Heart right ventricle (tissue), 16 donors: ENCODE results near the gene SLC2A4RG. TPM values are rescaled to one million over a fixed set of nuclear protein-coding genes. Genes with fewer than 3 reads are reported as not detected.
A peak's percentile ranks its signal among the peaks of the same experiment; 100 is the strongest.

Experiments used
- ATAC-seq, 8 donors: fragments of 200-7000 bp; cut with Tn5 transposase; one replicate each; pipeline ENCODE4 v1.9.1; 2020; ENCODE audit warnings: mild to moderate bottlenecking in 8 of 8, moderate library complexity in 8 of 8, moderate number of reproducible peaks in 1 of 8
- DNase-seq, 2 donors: peaks; one replicate each; pipeline ENCODE4 v3.0.0-alpha.2; 2020
- H3K27ac ChIP-seq, 10 donors: fragments of 200-600 bp; sonication (generic) in 2 of 10; one replicate each; pipeline versions ENCODE4 v1.5.0 to v1.8.0; 2020 to 2022; ENCODE audit warnings: mild to moderate bottlenecking in 3 of 10
- H3K27me3 ChIP-seq, 7 donors: fragments of 200-600 bp; one replicate each; pipeline ENCODE4 v1.8.0; 2021 to 2022; ENCODE audit warnings: mild to moderate bottlenecking in 2 of 7
- H3K36me3 ChIP-seq, 9 donors: fragments of 200-600 bp; sonication (generic) in 1 of 9; one replicate each; pipeline versions ENCODE4 v1.5.0 to v1.8.0; 2020 to 2022; ENCODE audit warnings: mild to moderate bottlenecking in 2 of 9
- H3K4me1 ChIP-seq, 9 donors: fragments of 200-600 bp; sonication (generic) in 1 of 9; one replicate each; pipeline versions ENCODE4 v1.5.0 to v1.8.0; 2020 to 2022; ENCODE audit warnings: mild to moderate bottlenecking in 4 of 9
- H3K4me3 ChIP-seq, 10 donors: fragments of 200-600 bp; sonication (generic) in 2 of 10; one replicate each; pipeline versions ENCODE4 v1.5.0 to v1.8.0; 2020 to 2022; ENCODE audit warnings: mild to moderate bottlenecking in 7 of 10, moderate library complexity in 2 of 10
- H3K9me3 ChIP-seq, 11 donors: fragments of 200-600 bp in 10 of 11; sonication (generic) in 2 of 11; one replicate each; pipeline versions ENCODE4 v1.5.0 to v1.8.0; 2013 to 2022; ENCODE audit warnings: mild to moderate bottlenecking in 2 of 11, control low read depth in 1 of 11, moderate library complexity in 1 of 11
- WGBS, 2 donors: extraction: QIAGEN DNeasy Blood & Tissue Kit; methylation state at CpG; one replicate each; pipeline ENCODE4 v1.1.7; 2013; ENCODE audit warnings: inconsistent platforms in 1 of 2; 5-methylcytosine and 5-hydroxymethylcytosine counted together
- intact Hi-C, 10 donors: fragments of 100-400 bp; cut with DNase I; formaldehyde crosslinking; loops; one replicate each; pipeline versions ENCODE4 v1.11.1 to v1.14.2; 2022
- polyA plus RNA-seq, 2 donors: library from polyadenylated mRNA; stranded (reverse); fragments of 200-250 nt; gene quantifications; one replicate each; pipeline ENCODE4 v1.2.3, GENCODE V29; 2013
- total RNA-seq, 10 donors: library from RNA; stranded (reverse); fragmentation: NEBNext Ultra II Directional in 3 of 10; extraction: Animal tissue kit (Norgen Biotek cat#: 25700) in 3 of 10; gene quantifications; one replicate each; pipeline versions ENCODE4 v1.2.1 to v1.2.4, GENCODE V29; 2021 to 2023
- TF ChIP-seq, protein P1 (sequence below), 9 donors: fragments of 200-600 bp; sonication (generic) in 2 of 9; IDR thresholded peaks; one replicate each; pipeline versions ENCODE4 v1.5.0 to v1.8.0; 2021 to 2022; ENCODE audit warnings: antibody characterized with exemption in 9 of 9, mild to moderate bottlenecking in 5 of 9, moderate library complexity in 1 of 9
- donor health status: Arrhythmogenic right ventricular cardiomyopathy.
- donor health status: ischemic (EF 13 %, LVEDD 7.1; RV severe dilation, severe dysfunction).
- donor health status: healthy with polysubstance abuse.
- donor health status: DM: no; HTN: yes; CAD: no.
- donor health status: DM: no; HTN: no; CAD: no.
- donor health status: ischemic (EF 25% LVEDD 6.9; RV normal size, moderate dysfunction).
- donor health status: ischemic (EF 25% LVEDD 5.7; RV mildly dilated, moderate dysfunction).
- donor health status: healthy.
- donor health status: DM: yes; HTN: yes; CAD: no.
- donor health status: Ischemic cardiomyopathy.
- donor health status: ischemic (EF 35%, LVEDD 5.7; RV mildly dilated, moderate dysfunction).
- donor health status: nonischemic (EF 11% LVEDD 7.7; RV severe dilation, severe dysfunction).
- donor health status: DM: yes; HTN: yes; CAD: no.
- donor health status: PGD.
- donor health status: ischemic (EF 29% LVEDD 5.4; RV normal size, mild dysfunction).
- donor health status: nonischemic (EF 23%, LVEDD 6.1; RV moderate dilation, normal function).

SLC2A4RG gene
- total and polyA plus RNA-seq, 12 donors, result 36.3 to 114 (median 76.8) TPM

- WGBS, 2 donors, result 76 to 82% methylated on average over 16 of the region's 16 CpGs
- Histone ChIP-seq H3K4me1 (peaks cover 14 to 43% (median 33%) of the 10 kb centered on the region in 9 donors), H3K27me3 (no peaks in the 10 kb centered on the region), H3K9me3 (no peaks in the 10 kb centered on the region), H3K4me3 (no peak overlapping the region), H3K27ac (peak overlapping the region in 1 of 10 donors; percentile 30), H3K36me3 (peaks cover 0 to 41% (median 5%) of the 10 kb centered on the region in 9 donors)
- DNase-seq (no peak), ATAC-seq (no peak)
- intact Hi-C loops, result loop anchor here in 6 of 10 donors (2.0 to 10.0 kb wide), 4 partner anchors 81 to 191 kb away; partner anchors contain the start of genes TPD52L2 (in 3 of the 6), ABHD16B (in 2 of the 6) and SAMD10 (in 2 of the 6)
- TF ChIP-seq, protein P1, sequence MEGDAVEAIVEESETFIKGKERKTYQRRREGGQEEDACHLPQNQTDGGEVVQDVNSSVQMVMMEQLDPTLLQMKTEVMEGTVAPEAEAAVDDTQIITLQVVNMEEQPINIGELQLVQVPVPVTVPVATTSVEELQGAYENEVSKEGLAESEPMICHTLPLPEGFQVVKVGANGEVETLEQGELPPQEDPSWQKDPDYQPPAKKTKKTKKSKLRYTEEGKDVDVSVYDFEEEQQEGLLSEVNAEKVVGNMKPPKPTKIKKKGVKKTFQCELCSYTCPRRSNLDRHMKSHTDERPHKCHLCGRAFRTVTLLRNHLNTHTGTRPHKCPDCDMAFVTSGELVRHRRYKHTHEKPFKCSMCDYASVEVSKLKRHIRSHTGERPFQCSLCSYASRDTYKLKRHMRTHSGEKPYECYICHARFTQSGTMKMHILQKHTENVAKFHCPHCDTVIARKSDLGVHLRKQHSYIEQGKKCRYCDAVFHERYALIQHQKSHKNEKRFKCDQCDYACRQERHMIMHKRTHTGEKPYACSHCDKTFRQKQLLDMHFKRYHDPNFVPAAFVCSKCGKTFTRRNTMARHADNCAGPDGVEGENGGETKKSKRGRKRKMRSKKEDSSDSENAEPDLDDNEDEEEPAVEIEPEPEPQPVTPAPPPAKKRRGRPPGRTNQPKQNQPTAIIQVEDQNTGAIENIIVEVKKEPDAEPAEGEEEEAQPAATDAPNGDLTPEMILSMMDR (IDR thresholded peaks at IDR 0.05), result no peak
These were observed 44.4 kb downstream of the SLC2A4RG start for GRCh38 chr20:63783970-63784369.

- intact Hi-C loops, result loop anchor here in 9 of 10 donors (2.0 to 10.0 kb wide), 6 partner anchors 37 to 189 kb away; partner anchors contain the start of genes ABHD16B (in 6 of the 9), TPD52L2 (in 5 of the 9) and SAMD10 (in 2 of the 9)
- peaks cover 0 to 58% (median 21%) of the 10 kb centered on the region in 9 donors for H3K36me3 ChIP-seq
- H3K9me3 ChIP-seq, result no peaks in the 10 kb centered on the region
- peak overlapping the region in 8 of 10 donors; percentile 52 to 95 (median 80) for H3K27ac ChIP-seq
- DNase-seq (no peak), ATAC-seq (no peak)
- WGBS, 2 donors, result 64 to 68% methylated on average over 14 of the region's 14 CpGs
- H3K27me3 ChIP-seq, result no peaks in the 10 kb centered on the region
- no peak overlapping the region for H3K4me3 ChIP-seq
- peaks cover 20 to 61% (median 45%) of the 10 kb centered on the region in 9 donors for H3K4me1 ChIP-seq
- TF ChIP-seq, protein P1 (IDR thresholded peaks at IDR 0.05), result no peak
These were observed 46.1 kb downstream of the SLC2A4RG start for GRCh38 chr20:63785691-63786131.

DNA sequence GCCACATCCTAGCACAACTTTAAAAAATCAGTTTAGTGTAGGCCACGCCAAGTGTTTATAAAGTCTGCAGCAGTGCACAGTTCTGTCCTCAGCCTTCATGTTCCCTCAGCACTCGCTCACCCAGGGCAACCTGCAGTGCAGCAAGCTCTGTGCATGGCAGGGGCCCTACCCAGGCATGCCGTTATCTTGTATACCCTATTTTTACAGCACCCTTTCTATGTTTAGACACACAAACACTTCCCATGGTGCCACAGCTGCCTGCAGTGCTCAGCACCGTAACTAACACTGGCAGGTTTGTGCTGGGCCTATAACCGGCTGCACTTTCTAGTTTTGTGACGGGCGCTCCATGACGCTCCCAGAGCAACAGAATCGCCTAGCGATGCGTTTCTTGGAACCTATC, 47.7 kb downstream of the SLC2A4RG start:
- peaks cover 0 to 55% (median 21%) of the 10 kb centered on the region in 9 donors for H3K36me3 ChIP-seq
- intact Hi-C loops, result loop anchor here (1.0 to 10.0 kb wide), 7 partner anchors 35 to 187 kb away; partner anchors contain the start of genes ABHD16B (in 6 of the 10), TPD52L2 (in 4 of the 10) and SAMD10 (in 2 of the 10)
- ATAC-seq (peak; percentile 72 to 92 (median 86)), DNase-seq (peak; percentile 49 to 59)
- no peaks in the 10 kb centered on the region for H3K27me3 ChIP-seq
- WGBS, 2 donors, result 46 to 59% methylated on average over 11 of the region's 11 CpGs
- TF ChIP-seq, protein P1 (IDR thresholded peaks at IDR 0.05), result no peak
- H3K27ac ChIP-seq, result peak overlapping the region; percentile 65 to 95 (median 86)
- H3K9me3 ChIP-seq, result no peaks in the 10 kb centered on the region
- peak overlapping the region in 4 of 10 donors; percentile 17 to 31 (median 27) for H3K4me3 ChIP-seq
- H3K4me1 ChIP-seq, result peaks cover 28 to 76% (median 60%) of the 10 kb centered on the region in 9 donors

DNA sequence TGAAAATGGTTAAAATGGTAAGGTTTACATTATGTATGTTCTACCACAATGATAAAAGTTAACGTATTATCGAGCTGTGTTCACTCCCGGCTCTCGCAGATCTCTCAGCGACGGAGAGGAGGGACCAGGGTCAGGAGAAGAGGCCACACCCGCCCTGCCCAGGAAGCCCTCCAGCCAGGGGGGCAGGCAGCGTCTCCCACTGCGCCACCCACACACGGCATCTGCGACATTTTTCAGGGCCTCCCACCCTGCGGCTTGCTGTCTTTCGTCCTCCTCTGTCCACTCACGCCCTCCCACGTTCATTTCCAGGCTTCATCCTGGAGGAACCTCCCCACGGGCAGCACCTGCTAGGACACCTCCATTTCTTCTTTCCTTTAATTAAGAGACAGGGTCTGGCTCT, 48.2 kb downstream of the SLC2A4RG start:
- no peak for DNase-seq
- H3K27ac ChIP-seq, result peak overlapping the region; percentile 65 to 95 (median 86)
- peak overlapping the region in 5 of 10 donors; percentile 8 to 31 (median 26) for H3K4me3 ChIP-seq
- 27 to 44% methylated on average over 16 of the region's 16 CpGs for WGBS, 2 donors
- peaks cover 28 to 81% (median 65%) of the 10 kb centered on the region in 9 donors for H3K4me1 ChIP-seq
- H3K36me3 ChIP-seq, result peaks cover 0 to 55% (median 21%) of the 10 kb centered on the region in 9 donors
- no peaks in the 10 kb centered on the region for H3K9me3 ChIP-seq
- ATAC-seq, result peak in 5 of 8 donors; percentile 23 to 39 (median 27)
- TF ChIP-seq, protein P1 (IDR thresholded peaks at IDR 0.05), result no peak
- no peaks in the 10 kb centered on the region for H3K27me3 ChIP-seq
- intact Hi-C loops, result loop anchor here (1.0 to 10.0 kb wide), 7 partner anchors 35 to 187 kb away; partner anchors contain the start of genes ABHD16B (in 6 of the 10), TPD52L2 (in 4 of the 10) and SAMD10 (in 2 of the 10)
